Measurements from ENCODE around the gene ZC3H12C. TPM values are rescaled to one million over a fixed set of nuclear protein-coding genes. Genes with fewer than 3 reads are reported as not detected.

The ZC3H12C gene
- total RNA-seq, 2 experiments from 2014 or later, result 0.28 TPM

DNA sequence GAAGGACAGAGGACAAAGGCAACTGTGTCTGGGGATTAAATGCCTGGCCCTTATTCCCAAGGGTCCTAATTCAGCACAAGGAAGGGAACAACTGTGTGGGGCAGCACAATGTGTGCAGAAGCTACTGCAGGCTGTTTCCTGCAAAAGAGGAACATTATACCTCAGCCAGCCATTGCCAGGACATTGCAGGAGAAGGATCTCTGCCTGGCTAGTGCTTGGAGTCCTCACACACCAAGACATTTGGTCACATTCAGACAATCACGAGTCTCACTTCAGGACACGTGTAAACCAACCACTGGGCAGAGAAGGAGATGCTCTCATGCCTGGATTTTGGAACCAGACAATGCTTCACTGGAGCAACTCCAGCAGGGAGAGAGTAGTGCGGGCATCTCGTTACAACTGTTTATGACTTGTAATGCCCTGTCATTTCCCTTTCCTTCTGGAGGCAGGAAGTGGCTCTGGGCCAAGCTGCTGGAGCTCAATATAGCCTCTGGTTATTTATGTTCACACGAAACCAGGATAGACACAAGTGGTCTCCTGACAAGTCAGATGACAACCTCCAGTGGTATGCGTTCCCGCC, 23.9 kb upstream of the ZC3H12C start:
- ATAC-seq (ENCODE audit: low read depth) (no peak), DNase-seq (no peak)
- no peak overlapping the region for H3K27ac Mint-ChIP-seq
- H3K9me3 Mint-ChIP-seq, result no peaks in the 10 kb centered on the region
- no peaks in the 10 kb centered on the region for H3K4me1 Mint-ChIP-seq
- no peaks in the 10 kb centered on the region for H3K36me3 Mint-ChIP-seq
- no peak overlapping the region for H3K4me3 Mint-ChIP-seq
- peaks cover 18% of the 10 kb centered on the region for H3K27me3 Mint-ChIP-seq
- POLR2A ChIA-PET, result no interaction called here

DNA sequence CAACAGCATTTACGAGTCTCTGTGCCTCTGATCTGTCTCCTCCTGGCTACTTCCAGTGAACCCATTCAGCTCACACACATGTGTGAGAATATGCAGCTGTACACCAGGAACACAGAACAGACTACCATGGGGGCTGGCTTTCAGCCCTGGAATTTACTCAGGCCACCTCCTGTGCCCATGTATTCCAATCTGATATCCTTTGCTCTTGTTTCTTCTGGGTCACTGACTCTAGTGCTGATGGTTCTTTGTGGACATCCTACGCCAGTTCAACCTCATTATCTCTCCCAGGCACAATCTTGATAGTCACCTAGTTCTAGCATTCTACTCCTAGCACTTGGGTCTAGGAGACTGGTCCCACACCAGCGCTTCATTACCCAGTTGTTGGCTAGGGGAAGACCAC, 23.0 kb upstream of the ZC3H12C start:
- DNase-seq (no peak), ATAC-seq (ENCODE audit: low read depth) (no peak)
- POLR2A ChIA-PET, result no interaction called here
- H3K36me3 Mint-ChIP-seq, result no peaks in the 10 kb centered on the region
- H3K4me1 Mint-ChIP-seq, result no peaks in the 10 kb centered on the region
- no peak overlapping the region for H3K27ac Mint-ChIP-seq
- H3K27me3 Mint-ChIP-seq, result peaks cover 15% of the 10 kb centered on the region
- no peak overlapping the region for H3K4me3 Mint-ChIP-seq
- H3K9me3 Mint-ChIP-seq, result no peaks in the 10 kb centered on the region

DNA sequence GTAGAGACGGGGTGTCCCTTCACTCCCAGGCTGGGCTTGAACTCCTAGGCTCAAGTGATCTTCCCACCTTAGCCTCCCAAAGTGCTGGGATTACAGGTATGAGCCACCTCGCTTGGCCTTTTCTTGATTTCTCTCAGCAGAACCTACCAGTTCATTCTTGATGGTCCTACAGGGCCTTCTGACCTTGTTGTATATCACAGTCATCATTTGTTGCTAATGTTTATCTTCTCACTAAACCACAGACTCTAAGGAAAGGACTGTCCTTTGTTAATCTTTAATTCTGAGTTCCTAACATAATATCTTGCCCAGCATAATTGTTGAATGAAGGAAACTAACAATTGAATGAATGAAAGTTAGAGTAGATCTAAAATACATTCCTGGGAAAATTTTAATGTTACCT, 22.0 kb upstream of the ZC3H12C start:
- Mint-ChIP-seq H3K27me3 (peaks cover 15% of the 10 kb centered on the region), H3K9me3 (no peaks in the 10 kb centered on the region), H3K4me1 (no peaks in the 10 kb centered on the region), H3K4me3 (no peak overlapping the region), H3K27ac (no peak overlapping the region), H3K36me3 (no peaks in the 10 kb centered on the region)
- ATAC-seq (ENCODE audit: low read depth), result no peak
- POLR2A ChIA-PET, result no interaction called here
- DNase-seq, result no peak

DNA sequence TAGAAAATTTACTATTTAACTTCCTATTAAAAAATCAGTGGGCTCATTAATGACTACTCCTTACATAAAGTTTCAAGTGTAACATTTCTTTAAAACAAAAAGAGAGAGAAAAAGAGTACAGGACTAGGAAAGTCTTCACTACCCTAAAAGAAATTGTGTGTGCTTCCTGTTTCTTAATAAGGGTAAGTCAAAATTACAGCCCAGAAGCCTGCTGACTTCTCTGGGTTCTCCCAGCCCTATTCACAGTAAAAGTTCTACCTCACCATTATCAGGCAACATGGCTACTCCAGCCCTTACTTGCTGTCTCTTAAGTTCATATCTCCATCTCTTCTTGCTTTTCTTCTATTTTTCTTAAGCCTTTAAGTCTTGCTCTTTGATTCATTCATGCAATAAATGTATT, 20.3 kb upstream of the ZC3H12C start:
- peaks cover 15% of the 10 kb centered on the region for H3K27me3 Mint-ChIP-seq
- DNase-seq, result no peak
- POLR2A ChIA-PET, result no interaction called here

DNA sequence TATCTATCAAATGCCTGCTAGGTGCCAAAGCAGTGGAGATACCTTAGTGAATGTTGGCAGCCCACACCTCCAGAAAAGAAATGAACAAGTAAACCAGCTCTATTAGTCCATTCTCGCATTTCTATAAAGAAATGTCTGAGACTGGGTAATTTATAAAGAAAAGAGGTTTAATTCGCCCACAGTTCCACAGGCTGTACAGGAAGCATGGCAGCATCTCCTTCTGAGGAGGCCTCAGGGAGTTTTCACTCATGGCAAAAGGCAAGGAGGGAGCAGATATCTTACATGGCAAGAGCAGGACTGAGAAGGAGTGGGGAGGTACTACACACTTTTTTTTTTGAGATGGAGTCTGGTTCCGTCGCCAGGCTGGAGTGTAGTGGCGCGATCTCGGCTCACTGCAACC, 18.7 kb upstream of the ZC3H12C start:
- POLR2A ChIA-PET, result no interaction called here
- Mint-ChIP-seq H3K9me3 (no peaks in the 10 kb centered on the region), H3K27me3 (peaks cover 7% of the 10 kb centered on the region), H3K4me1 (no peaks in the 10 kb centered on the region), H3K4me3 (no peak overlapping the region), H3K36me3 (no peaks in the 10 kb centered on the region), H3K27ac (no peak overlapping the region)
- ATAC-seq (ENCODE audit: low read depth), result no peak
- DNase-seq, result no peak

More for the DNA sequence above, 20.3 kb upstream of the ZC3H12C start:
- no peaks in the 10 kb centered on the region for H3K9me3 Mint-ChIP-seq
- H3K27ac Mint-ChIP-seq, result no peak overlapping the region
- no peak overlapping the region for H3K4me3 Mint-ChIP-seq
- H3K36me3 Mint-ChIP-seq, result no peaks in the 10 kb centered on the region
- no peaks in the 10 kb centered on the region for H3K4me1 Mint-ChIP-seq
- ATAC-seq (ENCODE audit: low read depth), result no peak

DNA sequence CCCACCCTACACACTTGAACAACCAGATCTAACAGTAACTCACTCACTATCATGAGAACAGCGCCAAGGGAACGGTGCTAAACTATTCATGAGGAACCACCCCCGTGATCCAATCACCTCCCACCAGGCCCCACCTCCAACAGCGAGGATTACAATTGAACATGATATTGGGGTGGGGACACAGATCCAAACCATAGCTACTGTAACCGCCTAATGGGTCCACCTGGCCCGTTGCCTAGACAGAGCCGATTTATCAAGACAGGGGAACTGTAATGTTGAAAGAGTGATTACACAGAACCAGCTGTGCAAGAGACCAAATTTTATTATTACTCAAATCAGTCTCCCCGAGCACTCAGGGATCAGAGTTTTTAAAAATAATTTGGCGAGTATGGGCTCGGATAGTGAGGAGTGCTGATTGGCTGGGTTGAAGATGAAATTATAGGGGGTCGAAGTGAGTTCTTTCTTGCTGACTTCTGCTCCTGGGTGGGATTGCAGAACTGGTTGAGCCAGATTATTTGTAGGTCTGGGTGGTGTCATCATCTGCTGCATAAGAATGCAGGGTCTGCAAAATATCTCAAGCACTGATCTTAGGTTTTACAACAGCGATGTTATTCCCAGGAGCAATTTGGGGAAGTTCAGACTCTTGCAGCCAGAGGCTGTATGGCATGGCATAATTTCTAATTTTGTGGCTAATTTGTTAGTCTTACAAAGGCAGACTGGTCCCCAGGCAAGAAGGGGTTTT, 17.9 kb upstream of the ZC3H12C start:
- Mint-ChIP-seq H3K4me3 (no peak overlapping the region), H3K27ac (no peak overlapping the region), H3K9me3 (no peaks in the 10 kb centered on the region), H3K4me1 (no peaks in the 10 kb centered on the region), H3K36me3 (no peaks in the 10 kb centered on the region), H3K27me3 (peaks cover 3% of the 10 kb centered on the region)
- POLR2A ChIA-PET, result no interaction called here
- DNase-seq (no peak), ATAC-seq (ENCODE audit: low read depth) (no peak)

DNA sequence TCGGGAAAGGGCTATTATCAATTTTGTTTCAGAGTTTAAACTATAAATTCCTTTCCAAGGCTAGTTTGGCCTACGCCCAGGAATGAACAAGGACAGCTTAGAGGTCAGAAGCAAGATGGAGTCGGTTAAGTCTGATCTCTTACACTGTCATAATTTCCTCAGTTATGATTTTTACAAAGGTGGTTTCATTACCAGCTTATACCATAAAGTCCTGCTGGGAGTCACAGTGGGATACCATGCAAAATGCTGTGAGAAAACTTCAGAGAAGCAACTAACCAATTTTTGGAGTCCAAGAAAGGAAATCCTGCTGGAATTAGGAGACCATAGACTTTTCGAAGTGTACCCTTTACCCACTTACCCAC, 17.4 kb upstream of the ZC3H12C start:
- DNase-seq (no peak), ATAC-seq (ENCODE audit: low read depth) (no peak)
- H3K27ac Mint-ChIP-seq, result no peak overlapping the region
- peaks cover 2% of the 10 kb centered on the region for H3K27me3 Mint-ChIP-seq
- no peaks in the 10 kb centered on the region for H3K9me3 Mint-ChIP-seq
- no peaks in the 10 kb centered on the region for H3K36me3 Mint-ChIP-seq
- POLR2A ChIA-PET, result no interaction called here
- H3K4me1 Mint-ChIP-seq, result no peaks in the 10 kb centered on the region
- no peak overlapping the region for H3K4me3 Mint-ChIP-seq

DNA sequence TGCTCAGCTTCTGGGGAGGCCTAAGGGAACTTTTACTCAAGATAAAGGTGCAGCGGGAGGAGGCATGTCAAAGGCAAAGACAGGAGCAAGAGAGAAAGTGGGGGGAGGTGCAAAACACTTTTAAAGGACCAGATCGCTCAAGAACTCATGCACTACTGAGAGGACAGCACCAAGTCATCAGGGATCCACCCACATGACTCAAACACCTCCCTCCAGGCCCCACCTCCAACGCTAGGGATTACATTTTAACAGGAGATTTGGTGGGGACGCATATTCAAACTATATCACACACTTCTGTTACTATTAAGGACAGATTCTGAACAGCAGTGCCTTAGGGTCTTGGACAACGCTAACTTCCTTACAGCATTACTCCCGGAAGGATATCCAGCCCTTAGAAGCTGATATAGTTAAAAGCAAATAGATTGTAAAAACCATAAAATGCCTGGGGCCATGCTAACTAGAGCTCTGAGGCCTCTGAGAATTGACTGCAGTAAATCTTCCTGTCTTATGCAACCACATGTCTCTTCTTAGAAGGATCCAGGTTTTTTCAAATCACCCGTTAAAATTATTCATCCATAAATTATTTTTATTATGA, 16.7 kb upstream of the ZC3H12C start:
- DNase-seq, result no peak
- POLR2A ChIA-PET, result no interaction called here
- peaks cover 2% of the 10 kb centered on the region for H3K27me3 Mint-ChIP-seq
- no peaks in the 10 kb centered on the region for H3K4me1 Mint-ChIP-seq
- no peak overlapping the region for H3K27ac Mint-ChIP-seq
- no peaks in the 10 kb centered on the region for H3K9me3 Mint-ChIP-seq
- no peak for ATAC-seq (ENCODE audit: low read depth)
- no peaks in the 10 kb centered on the region for H3K36me3 Mint-ChIP-seq
- H3K4me3 Mint-ChIP-seq, result no peak overlapping the region

DNA sequence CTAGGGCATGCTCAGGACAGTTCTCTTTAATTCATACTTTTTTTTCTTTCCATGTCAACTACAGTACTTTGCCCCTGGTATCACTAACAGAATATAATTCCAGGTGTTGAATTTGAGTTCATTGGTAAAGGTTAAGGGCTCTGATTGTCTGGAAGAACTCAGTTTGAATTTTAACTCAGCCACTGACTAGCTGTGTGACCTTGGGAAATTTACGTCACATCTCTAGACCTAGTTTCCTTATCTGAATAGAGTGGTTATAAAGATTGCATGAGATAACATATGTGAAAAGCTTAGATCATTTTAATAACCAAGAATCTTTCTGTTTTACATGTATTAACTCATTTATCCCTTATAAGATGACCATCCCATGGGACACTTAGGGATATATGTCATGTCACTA, 15.8 kb upstream of the ZC3H12C start:
- Mint-ChIP-seq H3K4me1 (no peaks in the 10 kb centered on the region), H3K27me3 (peaks cover 2% of the 10 kb centered on the region), H3K4me3 (no peak overlapping the region), H3K9me3 (no peaks in the 10 kb centered on the region), H3K36me3 (no peaks in the 10 kb centered on the region), H3K27ac (no peak overlapping the region)
- POLR2A ChIA-PET, result no interaction called here
- ATAC-seq (ENCODE audit: low read depth), result no peak
- no peak for DNase-seq

DNA sequence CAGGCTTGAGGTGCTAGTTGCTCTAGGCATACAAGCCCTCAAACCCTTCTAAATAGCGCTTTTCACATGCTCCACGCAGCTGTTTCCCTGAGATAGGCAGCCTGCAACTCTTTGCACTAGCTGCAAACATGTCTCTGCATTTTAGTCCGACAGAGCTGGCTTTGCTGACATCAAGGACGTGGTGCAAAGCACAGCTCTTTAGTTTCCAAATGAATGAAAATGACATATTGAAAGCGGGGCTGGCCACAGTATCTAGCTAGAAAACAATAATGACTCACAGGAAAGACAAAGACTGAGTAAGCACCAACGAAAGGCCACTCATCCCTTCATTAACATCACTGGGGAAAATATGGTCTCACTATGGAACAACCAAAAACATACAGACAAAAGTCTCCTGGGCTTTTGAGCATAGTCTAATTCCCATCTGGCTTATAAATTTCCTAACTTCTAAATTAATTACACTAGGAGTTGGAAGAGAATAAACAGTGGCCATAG, 15.3 kb upstream of the ZC3H12C start:
- peaks cover 2% of the 10 kb centered on the region for H3K27me3 Mint-ChIP-seq
- no peak overlapping the region for H3K4me3 Mint-ChIP-seq
- DNase-seq (no peak), ATAC-seq (ENCODE audit: low read depth) (no peak)
- no peak overlapping the region for H3K27ac Mint-ChIP-seq
- no peaks in the 10 kb centered on the region for H3K36me3 Mint-ChIP-seq
- no peaks in the 10 kb centered on the region for H3K9me3 Mint-ChIP-seq
- H3K4me1 Mint-ChIP-seq, result no peaks in the 10 kb centered on the region
- POLR2A ChIA-PET, result no interaction called here

DNA sequence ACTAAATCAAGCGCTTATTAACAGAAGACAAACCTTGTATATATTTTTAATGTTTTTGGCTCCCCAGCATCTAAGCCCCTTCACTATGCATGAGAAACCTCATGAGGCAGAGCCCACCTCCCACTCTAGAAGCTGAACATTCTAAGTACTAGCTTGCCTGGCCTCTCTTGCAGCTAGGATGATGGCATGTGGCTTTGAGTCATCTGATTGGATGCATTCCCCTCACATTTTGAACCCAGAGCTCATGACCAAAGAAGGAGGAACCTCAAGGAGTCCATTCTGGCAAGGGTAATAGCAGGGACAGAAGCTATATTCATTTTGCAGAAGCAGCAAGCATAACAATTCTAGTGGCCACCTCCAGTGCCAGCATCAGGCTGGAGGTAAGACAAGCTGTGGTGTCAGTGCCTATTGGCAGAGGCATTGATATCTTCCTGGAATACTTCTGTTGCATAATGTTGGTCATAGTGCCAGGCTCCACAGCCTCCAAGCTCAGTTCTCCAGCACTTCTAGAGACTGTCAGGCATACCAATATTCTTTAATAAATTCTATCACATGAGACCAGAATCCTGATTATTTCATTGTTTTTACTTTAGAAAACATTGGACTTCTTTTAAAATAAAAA, 14.2 kb upstream of the ZC3H12C start:
- POLR2A ChIA-PET, result no interaction called here
- Mint-ChIP-seq H3K4me3 (no peak overlapping the region), H3K9me3 (no peaks in the 10 kb centered on the region), H3K36me3 (no peaks in the 10 kb centered on the region), H3K27ac (no peak overlapping the region), H3K27me3 (peaks cover 3% of the 10 kb centered on the region), H3K4me1 (no peaks in the 10 kb centered on the region)
- ATAC-seq (ENCODE audit: low read depth) (no peak), DNase-seq (no peak)

DNA sequence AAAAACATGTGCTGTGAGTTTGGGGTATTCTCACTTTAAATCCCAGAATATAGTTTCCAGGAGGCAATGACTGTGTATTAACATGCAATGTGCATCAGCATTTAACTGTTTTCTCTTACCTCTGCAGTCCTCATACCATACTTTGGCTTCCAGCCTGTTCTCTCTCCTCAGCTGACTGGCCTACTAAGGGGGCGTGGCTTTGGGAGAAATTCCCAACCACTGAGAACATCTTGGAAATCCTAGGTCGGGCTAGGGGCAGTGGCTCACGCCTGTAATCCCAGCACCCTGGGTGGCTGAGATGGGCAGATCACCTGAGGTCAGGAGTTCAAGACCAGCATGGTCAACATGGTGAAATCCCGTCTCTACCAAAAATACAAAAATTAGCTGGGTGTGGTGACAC, 13.5 kb upstream of the ZC3H12C start:
- peaks cover 3% of the 10 kb centered on the region for H3K27me3 Mint-ChIP-seq

DNA sequence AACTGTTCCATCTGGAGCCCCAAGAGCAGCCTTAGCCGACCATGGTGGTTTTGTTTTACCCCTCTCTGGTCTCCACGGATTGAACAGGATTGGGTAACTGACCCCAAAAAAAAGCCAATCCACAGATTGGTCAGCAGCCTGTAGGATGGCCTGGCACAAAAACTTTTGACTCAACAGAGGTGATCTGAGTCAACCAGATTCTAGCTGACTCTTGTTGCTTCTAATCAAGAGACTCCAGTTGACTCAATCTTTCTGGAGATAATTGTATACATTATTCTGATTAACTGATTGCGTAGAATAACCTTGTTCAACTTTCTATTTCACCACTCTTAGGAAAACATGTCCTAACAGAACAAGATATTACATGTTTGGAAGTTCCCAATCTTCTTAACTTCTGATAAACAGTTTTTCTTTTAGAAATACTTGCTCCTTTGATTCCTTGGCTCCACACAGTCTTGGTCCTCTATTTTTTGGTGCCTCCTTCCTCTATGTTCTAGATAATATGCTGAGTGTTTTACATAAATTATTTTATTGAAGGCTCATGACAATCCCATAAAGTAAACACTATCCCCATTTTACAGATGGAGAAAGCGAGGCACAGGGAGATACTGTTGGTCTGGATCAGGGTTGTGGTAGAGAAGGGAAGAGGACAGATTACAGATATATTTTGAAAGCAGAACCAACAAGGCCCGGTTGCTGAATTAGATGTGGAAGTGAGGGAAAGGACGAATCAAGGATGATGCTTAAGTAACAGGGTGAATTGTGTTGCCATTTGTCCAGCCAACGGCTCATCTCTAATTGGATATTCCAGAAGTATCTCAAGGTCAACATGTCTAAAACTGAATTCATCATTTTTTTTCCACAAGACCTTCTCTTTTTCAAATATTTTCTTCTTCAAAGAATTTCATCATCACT, 11.5 kb upstream of the ZC3H12C start:
- Mint-ChIP-seq H3K4me3 (no peak overlapping the region), H3K27me3 (peaks cover 11% of the 10 kb centered on the region), H3K27ac (no peak overlapping the region), H3K4me1 (no peaks in the 10 kb centered on the region), H3K9me3 (no peaks in the 10 kb centered on the region), H3K36me3 (no peaks in the 10 kb centered on the region)
- ATAC-seq (ENCODE audit: low read depth) (no peak), DNase-seq (no peak)
- POLR2A ChIA-PET, result no interaction called here

More for the DNA sequence above, 13.5 kb upstream of the ZC3H12C start:
- ATAC-seq (ENCODE audit: low read depth) (no peak), DNase-seq (no peak)
- POLR2A ChIA-PET, result no interaction called here
- Mint-ChIP-seq H3K4me1 (no peaks in the 10 kb centered on the region), H3K36me3 (no peaks in the 10 kb centered on the region), H3K27ac (no peak overlapping the region), H3K4me3 (no peak overlapping the region), H3K9me3 (no peaks in the 10 kb centered on the region)

Measured in activated naive CD8-positive, alpha-beta T cell treated with anti-CD3 and anti-CD28 coated beads, Interleukin-2, amount 10 ng/mL, durations not matched to agents 7 days and 5 days (primary cell).